ENCODE measurements around the gene PTPRD.

PTPRD gene

GRCh38 chr9:8533681-8534080, 2079.1 kb downstream of the PTPRD start:
- no peak overlapping the region for H3K4me3 ChIP-seq (ENCODE audit: low read length)
- TF ChIP-seq CTCF (IDR thresholded peaks at IDR 0.05; ENCODE audit: insufficient read depth, low read depth, low read length, missing control alignments) = no peak
- no peak for DNase-seq (ENCODE audit: low read depth)

- DNase-seq (ENCODE audit: low read depth) = no peak
- H3K4me3 ChIP-seq (ENCODE audit: low read length) = no peak overlapping the region
- no peak for TF ChIP-seq CTCF (IDR thresholded peaks at IDR 0.05; ENCODE audit: insufficient read depth, low read depth, low read length, missing control alignments)
Measured at GRCh38 chr9:8531826-8532415, 2080.9 kb downstream of the PTPRD start.

- DNase-seq (ENCODE audit: low read depth) = no peak
- no peak for TF ChIP-seq CTCF (IDR thresholded peaks at IDR 0.05; ENCODE audit: insufficient read depth, low read depth, low read length, missing control alignments)
- no peak overlapping the region for H3K4me3 ChIP-seq (ENCODE audit: low read length)
Measured at GRCh38 chr9:8521112-8521511, 2091.7 kb downstream of the PTPRD start.

- H3K4me3 ChIP-seq (ENCODE audit: low read length) = no peak overlapping the region
- no peak for TF ChIP-seq CTCF (IDR thresholded peaks at IDR 0.05; ENCODE audit: insufficient read depth, low read depth, low read length, missing control alignments)
- DNase-seq (ENCODE audit: low read depth) = no peak
Measured at GRCh38 chr9:8515748-8516147, 2097.1 kb downstream of the PTPRD start.

GRCh38 chr9:8514760-8515159, 2098.0 kb downstream of the PTPRD start:
- no peak overlapping the region for H3K4me3 ChIP-seq (ENCODE audit: low read length)
- no peak for DNase-seq (ENCODE audit: low read depth)
- TF ChIP-seq CTCF (IDR thresholded peaks at IDR 0.05; ENCODE audit: insufficient read depth, low read depth, low read length, missing control alignments) = no peak

GRCh38 chr9:8508671-8509290, 2104.0 kb downstream of the PTPRD start:
- no peak for TF ChIP-seq CTCF (IDR thresholded peaks at IDR 0.05; ENCODE audit: insufficient read depth, low read depth, low read length, missing control alignments)
- no peak overlapping the region for H3K4me3 ChIP-seq (ENCODE audit: low read length)
- DNase-seq (ENCODE audit: low read depth) = no peak

- no peak overlapping the region for H3K4me3 ChIP-seq (ENCODE audit: low read length)
- no peak for DNase-seq (ENCODE audit: low read depth)
- TF ChIP-seq CTCF (IDR thresholded peaks at IDR 0.05; ENCODE audit: insufficient read depth, low read depth, low read length, missing control alignments) = no peak
Measured at GRCh38 chr9:8494571-8494970, 2118.2 kb downstream of the PTPRD start.

Data from epithelial cell of esophagus (primary cell).